Epithelial cell of proximal tubule (primary cell): ENCODE data around the gene RIPK4. TPM values are rescaled to one million over a fixed set of nuclear protein-coding genes. Genes with fewer than 3 reads are reported as not detected.

Source experiments
- DNase-seq: peaks from one replicate; pipeline ENCODE4 v3.0.0-alpha.2; 2011; ENCODE audit warnings: low read depth
- H3K4me3 ChIP-seq: 2 replicates; pipeline ENCODE4 v1.5.1; 2011; ENCODE audit warnings: low read depth, mild to moderate bottlenecking, low read length
- CTCF ChIP-seq: conservative IDR thresholded peaks from 2 replicates; pipeline ENCODE4 v1.5.1; 2012; ENCODE audit warnings: low read depth, mild to moderate bottlenecking, low read length
- total RNA-seq: library from RNA; depleted of rRNA; stranded (reverse); fragments of >200 nt; gene quantifications from 2 replicates; pipeline ENCODE4 v1.2.3, GENCODE V29; 2015

Gene RIPK4
- total RNA-seq, 1 donor from 2014 or later: 20.2 TPM

DNA sequence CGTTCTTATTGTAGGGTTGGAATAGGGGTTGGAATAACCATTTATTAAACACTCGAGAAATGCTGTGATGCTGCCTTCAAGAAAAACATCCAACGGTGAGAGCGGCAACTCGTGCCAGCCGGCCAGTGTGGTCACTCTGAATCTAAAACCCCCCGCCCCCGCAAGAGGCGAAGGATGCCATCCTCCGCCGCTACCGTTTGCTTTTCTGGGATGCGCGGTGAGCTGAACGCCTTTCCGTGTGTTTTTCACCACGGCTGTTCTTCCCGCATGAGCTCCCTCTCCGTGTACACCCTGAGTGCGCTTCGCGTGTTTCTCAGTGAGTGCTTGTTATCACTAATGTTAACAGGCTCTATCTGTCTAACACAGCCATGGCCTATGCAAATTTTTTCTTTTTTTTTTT lies 42.0 kb upstream of the RIPK4 start:
- H3K4me3 ChIP-seq: no peak overlapping the region
- TF ChIP-seq CTCF: no peak
- DNase-seq: no peak

DNA sequence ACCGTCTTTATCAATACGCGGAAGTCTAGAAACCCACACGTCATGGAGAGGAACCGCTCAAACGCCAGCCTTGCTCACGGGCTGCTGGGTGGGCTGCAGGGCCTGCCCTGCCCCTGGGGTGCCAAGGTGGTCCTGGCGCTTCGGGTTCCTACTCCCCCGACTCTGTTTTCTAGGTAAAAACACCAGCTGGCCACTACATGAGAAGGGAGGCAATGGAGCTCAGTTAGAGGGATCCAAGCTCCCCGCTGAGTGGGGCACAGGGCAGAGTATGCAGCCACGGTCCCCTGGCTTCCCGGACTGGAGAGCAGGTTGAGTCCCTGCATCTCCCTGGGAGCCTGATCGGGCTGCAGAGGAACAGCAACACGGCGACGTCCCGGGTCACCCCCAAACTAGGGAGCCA lies 41.2 kb upstream of the RIPK4 start:
- DNase-seq: no peak
- H3K4me3 ChIP-seq: no peak overlapping the region
- no peak for TF ChIP-seq CTCF

DNA sequence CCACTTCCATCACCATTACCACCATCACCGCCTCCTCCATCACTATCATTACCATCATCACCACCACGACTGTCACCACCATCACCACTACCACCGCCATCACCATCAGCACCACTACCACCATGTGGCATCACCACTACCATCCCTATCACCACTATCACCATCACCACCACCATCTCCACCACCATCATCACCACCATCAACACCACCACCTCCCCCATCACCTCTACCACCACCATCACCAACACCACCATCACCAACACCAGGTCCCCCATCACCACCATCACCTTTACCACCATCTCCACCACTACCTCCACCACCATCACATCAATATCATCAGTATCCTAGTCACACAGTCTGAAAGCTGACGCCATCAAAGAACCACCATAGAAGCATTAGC lies 39.9 kb upstream of the RIPK4 start:
- no peak for DNase-seq
- TF ChIP-seq CTCF: no peak
- no peak overlapping the region for H3K4me3 ChIP-seq

DNA sequence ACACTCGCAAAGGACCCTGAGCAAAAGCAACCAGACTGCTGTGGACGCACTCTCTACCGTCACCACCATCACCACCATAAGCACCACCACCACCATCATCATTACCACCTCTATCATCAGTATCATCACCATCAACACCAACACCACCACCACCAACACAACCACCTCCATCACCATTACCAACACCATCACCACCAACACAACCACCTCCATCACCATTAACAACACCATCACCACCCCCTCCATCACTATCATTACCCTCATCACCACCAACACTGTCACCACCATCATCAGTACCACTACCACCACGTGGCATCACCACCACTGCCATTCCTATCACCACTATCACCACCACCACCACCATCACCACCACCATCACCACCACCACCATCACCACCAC lies 38.8 kb upstream of the RIPK4 start:
- TF ChIP-seq CTCF: no peak
- no peak overlapping the region for H3K4me3 ChIP-seq
- no peak for DNase-seq

GRCh38 chr21:41805038-41805437 lies 38.2 kb upstream of the RIPK4 start:
- DNase-seq: no peak
- no peak for TF ChIP-seq CTCF
- H3K4me3 ChIP-seq: no peak overlapping the region

GRCh38 chr21:41804381-41804780 lies 37.5 kb upstream of the RIPK4 start:
- DNase-seq: no peak
- TF ChIP-seq CTCF: no peak
- H3K4me3 ChIP-seq: no peak overlapping the region

- no peak for TF ChIP-seq CTCF
- no peak for DNase-seq
- H3K4me3 ChIP-seq: no peak overlapping the region
Observed at GRCh38 chr21:41803316-41803715, 36.5 kb upstream of the RIPK4 start.
